Stimulated activated CD8-positive, alpha-beta memory T cell treated with anti-CD3 and anti-CD28 coated beads, Interleukin-2, amount 100 ng/mL, for 1 hour (primary cell): ENCODE measurements around the gene SF3B2.
A peak's percentile ranks its signal among the peaks of the same experiment; 100 is the strongest.
"Not testable (repeated sequence)": the region's sequence is repeated elsewhere in the genome, so short reads cannot be mapped to it uniquely, and the experiment has no call there.

Source experiments
- DNase-seq, 2 donors: peaks; one replicate each; pipeline ENCODE4 v3.0.0-alpha.2; 2020; ENCODE audit warnings: low read depth in 2 of 2

Gene SF3B2

GRCh38 chr11:66051766-66052663 lies at the start of gene SF3B2:
Gene SF3B2, plus strand, starts transcription at chr11:66052364. Its CDS starts 21 bp downstream, at chr11:66052385.
- DNase-seq = peak; percentile 89 to 91

- DNase-seq = no peak
Observed at GRCh38 chr11:66002648-66003225, 49.4 kb upstream of the SF3B2 start.

DNA sequence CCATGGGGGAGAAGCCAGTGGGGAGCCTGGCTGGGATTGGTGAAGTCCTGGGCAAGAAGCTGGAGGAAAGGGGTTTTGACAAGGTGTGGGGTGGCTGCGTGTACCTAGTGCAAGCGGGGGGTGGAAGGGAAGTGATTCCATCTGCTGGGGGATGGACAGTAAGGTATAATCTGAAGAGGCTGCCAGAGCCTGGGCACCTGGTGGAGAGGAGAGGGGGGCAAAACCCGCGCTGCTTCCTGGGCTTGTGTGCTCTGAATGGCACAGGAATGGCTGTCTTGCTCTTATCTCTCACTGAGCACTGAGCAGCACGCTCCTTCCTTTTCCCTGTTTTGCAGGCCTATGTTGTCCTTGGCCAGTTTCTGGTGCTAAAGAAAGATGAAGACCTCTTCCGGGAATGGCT lies 48.9 kb upstream of the SF3B2 start:
- DNase-seq = no peak

GRCh38 chr11:66004186-66004585 lies 48.0 kb upstream of the SF3B2 start:
- DNase-seq = no peak

DNA sequence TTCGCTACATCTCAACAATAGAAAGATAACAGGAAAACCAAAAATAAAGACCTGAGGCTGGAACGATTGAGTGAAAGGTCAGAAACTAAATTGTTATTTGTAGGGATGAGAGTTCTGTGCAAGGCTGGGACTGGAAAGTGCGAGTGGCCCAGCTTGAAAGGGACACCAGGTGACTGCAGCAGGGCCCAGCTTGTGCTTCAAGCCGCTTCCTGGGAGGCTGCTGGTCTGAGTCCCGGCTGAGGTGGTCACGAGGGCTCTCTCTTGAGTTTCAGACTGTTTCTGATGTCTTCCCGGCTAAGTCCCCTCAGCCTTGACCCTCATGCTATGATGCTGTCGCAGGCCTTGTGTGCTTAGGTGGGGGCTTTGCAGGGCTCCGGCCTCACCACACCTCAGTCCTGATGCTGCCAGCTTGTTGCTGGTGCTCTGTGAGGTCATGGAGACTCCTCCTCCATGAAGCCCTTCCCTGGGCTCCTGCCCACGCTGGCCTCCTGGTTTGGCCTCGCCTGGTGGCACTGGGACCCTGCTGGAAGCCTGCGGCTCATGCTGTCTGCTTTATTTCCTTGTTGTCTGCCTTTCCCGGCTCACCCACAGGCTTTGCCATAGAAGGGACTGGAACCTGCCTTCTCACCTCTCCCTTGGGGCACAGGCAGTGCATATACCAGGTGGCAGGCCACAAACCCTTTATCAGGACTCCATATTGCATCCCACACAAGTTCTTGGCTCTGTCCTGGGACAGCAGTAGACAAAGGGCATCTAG lies 45.9 kb upstream of the SF3B2 start:
- no peak for DNase-seq

GRCh38 chr11:66006891-66007176 lies 45.3 kb upstream of the SF3B2 start:
- DNase-seq = no peak

DNA sequence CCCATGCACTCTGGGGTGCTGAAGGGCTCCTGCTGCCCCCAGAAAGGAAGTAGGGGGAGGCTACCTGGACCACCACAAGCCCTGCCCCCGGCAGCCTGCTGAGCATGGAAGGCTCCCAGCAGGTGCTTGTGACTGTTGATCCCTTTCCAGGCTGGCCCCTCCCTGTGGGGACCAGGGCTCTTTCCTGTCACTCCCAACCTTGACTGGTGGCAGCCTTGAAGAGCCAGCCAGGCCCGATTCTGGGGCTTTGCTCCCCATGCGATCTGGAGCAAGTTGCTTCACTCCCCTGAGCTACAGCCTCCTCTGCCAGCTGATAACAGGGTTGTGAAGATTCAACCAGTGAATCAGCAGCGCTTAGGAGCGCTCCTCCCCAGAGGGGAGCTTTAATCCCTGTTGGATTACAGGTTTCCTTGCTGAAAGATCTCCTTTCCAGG lies 44.9 kb upstream of the SF3B2 start:
- no peak for DNase-seq

GRCh38 chr11:66008095-66008467 lies 44.1 kb upstream of the SF3B2 start:
- no peak for DNase-seq

GRCh38 chr11:66008468-66009101 lies 43.6 kb upstream of the SF3B2 start:
- no peak for DNase-seq

- DNase-seq = not testable (repeated sequence)
Observed at GRCh38 chr11:66010036-66010435, 42.1 kb upstream of the SF3B2 start.

DNA sequence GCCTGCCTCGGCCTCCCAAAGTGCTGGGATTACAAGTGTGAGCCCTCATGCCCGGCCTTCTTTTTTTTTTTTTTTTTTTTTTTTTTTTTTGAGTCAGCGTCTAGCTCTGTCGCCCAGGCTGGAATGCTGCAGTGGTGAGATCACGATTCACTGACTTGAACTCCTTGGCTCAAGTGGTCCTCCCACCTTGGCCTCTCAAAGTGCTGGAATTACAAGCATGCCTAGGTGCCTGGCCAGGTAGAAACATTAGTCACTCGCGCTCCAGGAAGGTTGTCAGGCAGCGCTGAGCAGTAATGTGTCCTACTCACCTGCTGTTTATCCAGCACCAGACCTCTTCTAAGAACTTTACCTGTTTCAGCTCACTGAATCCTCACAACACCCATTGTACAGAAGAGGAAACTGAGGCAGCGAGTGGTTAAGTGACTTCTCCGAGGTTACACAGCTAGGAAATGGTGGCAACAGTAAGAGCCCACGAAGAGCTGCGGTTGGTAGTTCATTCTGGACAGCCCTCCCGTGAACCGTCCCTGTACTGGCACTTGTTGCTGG lies 40.9 kb upstream of the SF3B2 start:
- no peak for DNase-seq

DNA sequence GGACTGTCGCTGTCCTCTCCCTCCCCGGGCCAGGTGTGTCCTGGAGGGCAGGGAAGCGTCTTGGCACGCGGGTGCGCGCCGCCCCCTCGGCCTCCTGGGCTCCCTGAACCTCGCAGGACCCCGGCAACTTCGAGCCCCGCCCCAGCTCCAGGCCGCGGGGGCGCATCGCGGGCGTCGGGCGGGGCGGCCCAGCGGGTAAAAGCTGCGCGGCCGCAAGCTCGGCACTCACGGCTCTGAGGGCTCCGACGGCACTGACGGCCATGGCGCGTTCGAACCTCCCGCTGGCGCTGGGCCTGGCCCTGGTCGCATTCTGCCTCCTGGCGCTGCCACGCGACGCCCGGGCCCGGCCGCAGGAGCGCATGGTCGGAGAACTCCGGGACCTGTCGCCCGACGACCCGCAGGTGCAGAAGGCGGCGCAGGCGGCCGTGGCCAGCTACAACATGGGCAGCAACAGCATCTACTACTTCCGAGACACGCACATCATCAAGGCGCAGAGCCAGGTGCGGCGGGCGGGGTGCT lies 40.3 kb upstream of the SF3B2 start, which contains the start of gene CST6:
CST6 (plus strand) TSS at position 224 of the 519 bp plus-strand sequence; CDS start at position 261, 37 bp downstream.
- DNase-seq = no peak

- DNase-seq = no peak
Observed at GRCh38 chr11:66012371-66012945, 39.7 kb upstream of the SF3B2 start.

DNA sequence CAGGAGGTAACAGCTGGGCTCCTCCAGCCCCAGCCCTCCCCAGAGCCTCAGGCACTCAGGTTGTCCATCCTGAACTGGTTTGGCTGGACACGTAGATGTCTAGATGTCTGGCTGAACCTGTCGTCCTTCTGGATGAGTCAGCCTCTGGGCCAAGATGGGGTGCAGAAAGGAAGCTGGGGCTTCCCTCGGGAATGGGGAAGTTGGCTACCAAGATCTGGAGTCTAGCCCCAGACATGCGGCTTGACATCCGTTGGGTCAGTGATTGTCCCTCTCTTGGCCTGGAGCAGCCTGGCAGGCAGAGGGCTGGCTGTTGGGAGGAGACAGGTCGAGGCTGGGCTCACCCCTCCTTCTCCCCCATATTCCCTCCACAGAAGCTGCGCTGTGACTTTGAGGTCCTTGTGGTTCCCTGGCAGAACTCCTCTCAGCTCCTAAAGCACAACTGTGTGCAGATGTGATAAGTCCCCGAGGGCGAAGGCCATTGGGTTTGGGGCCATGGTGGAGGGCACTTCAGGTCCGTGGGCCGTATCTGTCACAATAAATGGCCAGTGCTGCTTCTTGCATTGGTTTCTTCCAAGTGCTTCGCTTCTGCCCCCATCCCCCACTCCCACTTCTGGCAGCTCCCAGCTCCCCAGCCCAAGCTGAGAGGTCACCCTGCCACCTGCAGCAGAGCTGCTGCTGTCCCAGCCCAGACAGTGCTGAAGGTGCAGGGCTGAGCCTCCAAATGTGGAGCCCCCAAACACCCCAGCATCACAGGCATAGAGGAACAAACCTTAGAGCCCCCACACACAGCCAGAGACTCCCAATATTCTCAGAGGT lies 39.0 kb upstream of the SF3B2 start:
- DNase-seq = no peak

DNA sequence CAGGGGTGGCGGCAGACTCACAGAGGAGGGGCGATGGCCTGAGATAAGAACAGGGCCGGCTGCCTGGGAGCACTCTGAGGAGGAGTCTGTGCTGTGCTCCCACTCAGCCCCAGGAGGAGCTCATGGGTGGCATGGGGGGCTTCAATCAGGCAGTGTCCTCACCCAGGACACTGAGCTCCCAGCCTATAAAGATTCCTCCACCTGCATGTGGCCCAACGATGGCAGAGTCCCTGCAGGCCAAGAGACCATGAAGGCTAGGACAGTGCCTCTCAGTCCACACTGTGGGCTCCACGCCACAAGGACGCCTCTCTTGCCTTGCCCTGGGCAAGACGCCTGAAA lies 38.4 kb upstream of the SF3B2 start:
- no peak for DNase-seq

DNA sequence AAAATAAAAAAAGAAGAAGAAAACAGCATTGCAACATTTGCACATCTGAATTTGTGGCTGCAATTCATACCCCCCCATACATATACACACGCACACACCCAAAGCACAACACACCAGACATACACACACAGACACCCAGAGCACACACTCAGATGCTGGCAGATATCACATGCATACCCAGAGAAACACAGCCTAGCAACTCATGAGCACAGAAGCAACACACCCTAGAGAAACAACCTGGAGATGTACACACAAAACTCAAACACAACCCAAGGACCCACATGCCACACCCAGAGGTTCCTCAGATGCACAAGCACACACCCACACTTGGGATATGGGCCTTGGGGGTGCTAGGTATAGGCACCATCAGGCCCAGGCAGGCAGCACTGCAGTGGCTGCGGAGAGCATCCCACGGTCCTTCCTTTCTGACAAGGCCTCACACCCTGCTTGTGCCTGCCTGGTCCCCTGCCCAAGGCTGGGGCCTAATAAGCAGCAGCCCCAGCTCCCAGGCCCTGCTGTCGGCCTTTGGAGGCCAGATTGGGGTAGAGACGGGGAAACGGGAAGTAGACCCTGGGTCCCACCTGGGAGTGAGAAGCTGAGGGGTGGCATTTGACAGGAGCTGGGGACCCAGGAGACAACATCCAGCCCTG lies 37.2 kb upstream of the SF3B2 start:
- no peak for DNase-seq

DNA sequence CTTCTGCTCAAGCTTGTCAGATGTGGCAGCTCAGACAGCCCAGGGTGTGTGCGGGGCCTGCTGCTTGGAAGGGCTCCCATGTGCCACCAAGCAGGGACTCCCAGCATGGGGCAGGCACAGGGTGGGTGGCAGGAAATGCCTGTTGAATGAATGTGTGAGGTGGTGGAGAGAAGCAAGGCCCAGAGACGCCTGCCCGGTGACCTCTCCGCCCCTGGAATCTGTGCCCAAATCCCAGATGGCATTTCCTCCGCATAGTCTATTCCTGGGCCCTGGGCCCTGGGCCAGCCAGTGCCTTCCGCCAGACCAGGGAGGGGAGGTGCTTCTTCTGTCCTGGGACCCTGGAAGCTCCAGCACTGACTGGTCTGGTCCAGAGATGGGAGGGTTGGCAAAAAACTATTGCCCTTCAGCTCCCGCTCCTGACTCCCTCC lies 36.7 kb upstream of the SF3B2 start:
- DNase-seq = no peak

DNA sequence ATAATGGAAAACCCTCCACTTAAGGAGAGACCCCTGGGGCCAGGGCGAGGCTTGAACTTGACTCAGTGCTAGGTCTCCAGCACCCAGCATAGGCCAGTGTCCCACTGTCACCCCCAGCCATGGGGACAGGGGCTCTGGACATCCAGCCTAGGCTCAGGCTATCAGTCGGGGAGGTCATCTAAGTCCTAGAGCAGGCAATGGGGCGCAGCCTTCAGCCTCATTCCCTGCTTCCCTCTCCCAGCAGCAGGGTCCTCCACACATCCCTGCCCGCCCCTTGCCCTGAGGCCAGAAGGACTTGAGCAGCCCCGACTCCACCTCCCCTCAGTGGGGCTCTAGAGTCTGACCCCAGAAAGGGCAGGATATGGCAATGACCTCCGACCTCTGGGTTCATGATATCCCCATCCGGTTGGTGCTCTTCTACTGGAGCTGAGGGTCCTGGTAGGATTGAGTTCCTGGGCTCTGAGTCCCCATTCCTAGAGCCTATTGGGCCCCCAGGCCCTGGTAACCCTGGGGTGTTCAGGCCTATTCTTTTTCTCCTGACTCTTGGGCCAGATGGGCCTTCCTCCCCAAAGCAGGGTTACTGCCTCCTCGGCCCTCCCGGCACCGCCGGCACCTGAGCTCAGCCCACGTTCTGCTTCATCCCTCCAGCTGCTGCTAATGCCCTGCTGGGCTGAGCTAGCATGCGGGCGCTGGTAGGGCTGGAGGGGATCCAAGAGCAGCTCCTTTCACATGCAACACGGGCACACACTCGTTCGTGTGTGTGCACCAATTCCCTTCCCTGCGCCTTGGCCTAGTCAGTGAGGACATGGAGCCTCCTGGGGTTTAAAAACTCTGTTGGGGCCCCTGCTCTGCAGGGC lies 36.0 kb upstream of the SF3B2 start:
- no peak for DNase-seq

DNA sequence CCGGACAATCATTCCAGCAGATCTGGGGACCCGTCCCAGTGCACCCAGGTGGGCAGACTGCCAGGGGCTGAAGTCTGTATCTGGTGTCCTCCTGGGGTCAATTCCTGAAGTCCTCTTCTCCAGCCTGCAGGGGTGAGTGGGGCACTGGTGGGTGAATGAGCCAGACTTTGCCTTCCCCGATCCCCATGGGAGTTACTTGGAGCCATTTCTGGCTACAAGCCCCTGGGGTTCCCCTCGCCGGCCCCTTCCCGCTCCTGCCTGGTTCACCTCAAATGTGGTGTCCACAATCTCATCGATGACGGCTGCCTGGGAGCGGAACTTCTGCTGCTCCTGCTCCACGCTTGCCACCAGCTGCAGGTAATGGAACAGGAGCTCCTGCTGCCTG lies 35.4 kb upstream of the SF3B2 start:
- no peak for DNase-seq
